ENCODE measurements around the gene PKHD1.

DNA sequence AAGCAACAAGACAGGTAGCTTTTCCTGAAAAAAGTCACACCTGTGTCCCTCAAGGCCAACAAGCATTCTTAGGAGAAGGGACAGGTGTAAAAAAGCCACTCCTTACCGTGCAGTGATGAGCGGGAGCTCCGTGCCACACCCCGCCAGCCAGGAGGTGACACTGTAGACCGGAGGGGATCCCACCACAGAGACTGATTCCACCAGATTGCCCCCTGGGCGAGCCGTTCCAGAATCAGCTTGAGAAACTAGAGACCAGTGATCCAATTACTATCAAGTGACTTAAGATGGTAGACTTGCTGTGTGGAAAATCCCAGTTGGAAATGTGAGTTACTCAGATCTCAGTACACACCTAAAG is 37.4 kb downstream of the PKHD1 start:
- no peak for TF ChIP-seq SIN3A (IDR thresholded peaks at IDR 0.05; ENCODE audit: borderline replicate concordance, insufficient read depth, low read length)
- no peak for TF ChIP-seq TAF1 (IDR thresholded peaks at IDR 0.05; ENCODE audit: borderline replicate concordance, insufficient read depth, low read length)
- TF ChIP-seq POLR2AphosphoS5 (IDR thresholded peaks at IDR 0.05; ENCODE audit: low read depth, low read length): no peak
- TF ChIP-seq, protein P1, sequence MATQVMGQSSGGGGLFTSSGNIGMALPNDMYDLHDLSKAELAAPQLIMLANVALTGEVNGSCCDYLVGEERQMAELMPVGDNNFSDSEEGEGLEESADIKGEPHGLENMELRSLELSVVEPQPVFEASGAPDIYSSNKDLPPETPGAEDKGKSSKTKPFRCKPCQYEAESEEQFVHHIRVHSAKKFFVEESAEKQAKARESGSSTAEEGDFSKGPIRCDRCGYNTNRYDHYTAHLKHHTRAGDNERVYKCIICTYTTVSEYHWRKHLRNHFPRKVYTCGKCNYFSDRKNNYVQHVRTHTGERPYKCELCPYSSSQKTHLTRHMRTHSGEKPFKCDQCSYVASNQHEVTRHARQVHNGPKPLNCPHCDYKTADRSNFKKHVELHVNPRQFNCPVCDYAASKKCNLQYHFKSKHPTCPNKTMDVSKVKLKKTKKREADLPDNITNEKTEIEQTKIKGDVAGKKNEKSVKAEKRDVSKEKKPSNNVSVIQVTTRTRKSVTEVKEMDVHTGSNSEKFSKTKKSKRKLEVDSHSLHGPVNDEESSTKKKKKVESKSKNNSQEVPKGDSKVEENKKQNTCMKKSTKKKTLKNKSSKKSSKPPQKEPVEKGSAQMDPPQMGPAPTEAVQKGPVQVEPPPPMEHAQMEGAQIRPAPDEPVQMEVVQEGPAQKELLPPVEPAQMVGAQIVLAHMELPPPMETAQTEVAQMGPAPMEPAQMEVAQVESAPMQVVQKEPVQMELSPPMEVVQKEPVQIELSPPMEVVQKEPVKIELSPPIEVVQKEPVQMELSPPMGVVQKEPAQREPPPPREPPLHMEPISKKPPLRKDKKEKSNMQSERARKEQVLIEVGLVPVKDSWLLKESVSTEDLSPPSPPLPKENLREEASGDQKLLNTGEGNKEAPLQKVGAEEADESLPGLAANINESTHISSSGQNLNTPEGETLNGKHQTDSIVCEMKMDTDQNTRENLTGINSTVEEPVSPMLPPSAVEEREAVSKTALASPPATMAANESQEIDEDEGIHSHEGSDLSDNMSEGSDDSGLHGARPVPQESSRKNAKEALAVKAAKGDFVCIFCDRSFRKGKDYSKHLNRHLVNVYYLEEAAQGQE (IDR thresholded peaks at IDR 0.05; ENCODE audit: insufficient read depth in 1 of 2, low read depth in 2 of 2, low read length in 2 of 2): no peak
- no peak for TF ChIP-seq FOXP2 (optimal IDR thresholded peaks at IDR 0.05; ENCODE audit: borderline replicate concordance, extremely low read depth, extremely low read length, insufficient read depth)
